Kasumi-1 (cell line): Measurements from ENCODE around the gene RAB28.
A peak's percentile ranks its signal among the peaks of the same experiment; 100 is the strongest.

Experiments used
- DNase-seq, 2 experiments: peaks; one replicate each; lab custom pipeline; 2025; lab: John Stamatoyannopoulos, UW

The RAB28 gene

DNA sequence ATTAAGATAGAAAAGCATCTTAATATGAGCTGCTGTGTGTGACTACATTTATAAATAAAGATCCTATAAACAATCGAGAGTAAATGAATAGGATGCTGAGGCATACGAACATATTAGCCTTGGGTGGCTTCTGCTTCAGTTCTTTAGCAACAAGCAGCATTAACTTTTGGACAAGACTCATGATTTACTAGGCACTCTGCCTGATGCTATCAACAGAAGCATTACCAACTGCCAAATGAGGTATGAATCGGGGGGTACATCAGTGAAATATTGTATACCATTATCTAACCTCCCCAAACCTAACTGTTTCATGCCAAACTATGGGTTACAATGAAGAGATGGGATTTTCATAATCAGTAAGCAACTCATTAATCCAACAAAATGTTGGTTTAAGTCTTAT is 113.1 kb downstream of the RAB28 start:
- no peak for DNase-seq

DNA sequence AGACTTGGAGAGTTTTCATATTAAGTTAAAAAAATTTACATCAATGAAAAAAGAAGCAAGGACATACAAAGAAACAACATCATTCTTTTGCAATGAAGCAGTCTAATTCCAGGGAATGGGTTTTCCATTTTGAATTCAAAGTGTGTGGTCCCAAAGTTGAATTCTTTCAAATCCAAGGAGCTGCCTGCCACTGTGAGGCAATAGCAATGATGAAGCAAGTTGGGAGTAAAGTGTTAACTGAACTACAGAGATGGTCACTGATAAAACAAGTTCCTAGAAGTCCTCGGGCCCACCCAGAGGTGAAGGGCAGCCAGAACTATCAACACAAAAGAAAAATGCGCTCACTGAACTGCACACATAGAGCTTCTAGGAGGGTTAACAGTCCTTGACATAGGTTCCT is 115.9 kb downstream of the RAB28 start:
- no peak for DNase-seq

- DNase-seq: no peak
Measured at GRCh38 chr4:13367691-13368090, 116.4 kb downstream of the RAB28 start.

DNA sequence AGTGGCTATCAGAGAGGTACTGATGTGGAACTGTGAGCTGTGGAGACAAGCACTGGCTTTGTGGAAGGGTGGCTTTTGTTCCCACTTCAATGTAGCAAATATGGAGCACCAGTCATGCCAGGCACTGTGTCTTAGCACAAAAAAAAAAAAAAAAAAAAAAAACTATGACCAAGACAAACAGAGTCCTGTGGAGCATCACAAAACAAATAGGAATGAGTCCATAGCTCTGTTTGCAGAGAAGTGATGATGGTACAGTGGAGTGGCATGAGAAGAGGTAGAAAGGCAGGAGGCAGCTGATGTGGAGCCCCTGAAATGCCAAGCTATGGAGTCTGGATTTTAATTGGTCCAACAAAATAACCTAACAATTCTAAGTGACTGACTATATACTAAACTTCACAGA is 116.9 kb downstream of the RAB28 start:
- DNase-seq: no peak

- DNase-seq: no peak
Measured at GRCh38 chr4:13365195-13365594, 118.9 kb downstream of the RAB28 start.

DNA sequence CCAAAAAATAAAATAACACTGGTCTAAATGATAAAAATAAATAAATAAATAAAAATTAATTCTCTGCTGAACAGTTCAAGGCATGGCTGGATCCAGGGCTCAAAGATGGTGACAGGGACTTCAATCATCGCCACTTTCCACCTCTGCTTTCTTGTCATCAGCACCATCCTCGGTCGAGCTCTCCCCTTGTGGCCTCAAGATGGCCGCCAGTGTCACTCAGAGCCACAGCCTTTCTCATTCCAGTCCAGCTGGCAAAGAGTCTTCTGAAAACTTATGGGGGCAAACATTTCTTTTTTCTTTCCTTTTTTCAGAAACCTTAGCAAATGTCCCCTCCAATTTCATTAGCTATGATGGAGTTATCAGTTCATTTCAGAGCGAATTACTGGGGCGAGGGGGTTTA is 119.5 kb downstream of the RAB28 start:
- DNase-seq: no peak

- no peak for DNase-seq
Measured at GRCh38 chr4:13364172-13364571, 120.0 kb downstream of the RAB28 start.

GRCh38 chr4:13359809-13360208 is 124.3 kb downstream of the RAB28 start:
- no peak for DNase-seq

DNA sequence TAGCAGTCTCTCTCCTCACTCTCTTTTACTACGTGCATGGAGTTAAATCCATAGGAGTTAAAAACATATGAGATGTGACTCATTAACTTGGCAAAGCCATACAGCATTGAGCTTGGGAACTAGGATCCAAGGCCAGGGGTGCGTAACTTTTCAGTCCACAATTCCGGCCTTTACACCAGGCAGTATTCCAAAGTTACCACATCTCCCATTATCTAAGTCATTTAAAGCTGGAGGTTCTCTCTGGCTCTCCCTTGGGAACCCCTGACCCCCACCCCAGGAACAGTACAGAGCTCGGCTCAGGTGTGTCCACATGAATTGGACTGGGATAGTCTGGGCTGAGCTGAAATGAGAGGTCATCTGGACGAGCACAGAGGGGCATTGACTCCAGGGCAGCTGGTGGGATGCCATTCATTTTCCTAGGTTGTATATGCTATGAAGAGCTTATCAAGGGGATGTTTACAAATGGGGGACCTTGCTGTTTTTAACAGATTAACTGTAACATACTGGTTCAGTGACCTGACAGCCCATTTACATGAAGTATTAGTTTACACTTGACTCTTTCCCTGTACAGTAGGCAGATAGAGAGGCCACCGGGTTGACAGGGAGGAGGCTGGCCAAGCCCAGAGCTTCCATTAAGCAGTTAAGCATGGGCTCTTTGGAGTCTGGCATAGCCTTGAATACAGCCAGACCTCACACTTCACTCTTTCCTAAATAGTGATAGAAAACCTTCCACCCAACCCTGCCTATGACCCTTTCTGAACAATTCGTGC is 128.8 kb downstream of the RAB28 start:
- no peak for DNase-seq

DNA sequence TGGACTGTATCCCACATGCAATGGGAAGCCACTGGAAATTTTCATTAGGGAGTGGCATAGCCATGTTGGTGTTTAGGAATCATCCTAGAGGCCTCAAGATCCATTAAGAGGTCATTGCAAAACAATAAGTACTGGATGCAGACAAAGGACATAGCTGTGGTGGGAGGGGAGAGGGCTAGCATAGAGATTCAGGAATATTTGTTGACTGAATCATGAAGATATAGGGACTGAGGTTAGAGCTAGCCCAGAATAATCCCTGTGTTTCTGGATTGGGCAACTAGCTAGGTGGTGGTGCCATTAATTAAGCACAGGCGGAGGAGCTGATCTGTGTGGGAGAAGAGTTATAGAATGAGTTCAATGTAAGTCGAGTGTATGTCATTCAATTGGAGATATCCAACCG is 135.0 kb downstream of the RAB28 start:
- DNase-seq: no peak

- DNase-seq: no peak
Measured at GRCh38 chr4:13348216-13348615, 135.9 kb downstream of the RAB28 start.

- DNase-seq: no peak
Measured at GRCh38 chr4:13347517-13348125, 136.5 kb downstream of the RAB28 start.

GRCh38 chr4:13344216-13344615 is 139.9 kb downstream of the RAB28 start:
- DNase-seq: no peak

DNA sequence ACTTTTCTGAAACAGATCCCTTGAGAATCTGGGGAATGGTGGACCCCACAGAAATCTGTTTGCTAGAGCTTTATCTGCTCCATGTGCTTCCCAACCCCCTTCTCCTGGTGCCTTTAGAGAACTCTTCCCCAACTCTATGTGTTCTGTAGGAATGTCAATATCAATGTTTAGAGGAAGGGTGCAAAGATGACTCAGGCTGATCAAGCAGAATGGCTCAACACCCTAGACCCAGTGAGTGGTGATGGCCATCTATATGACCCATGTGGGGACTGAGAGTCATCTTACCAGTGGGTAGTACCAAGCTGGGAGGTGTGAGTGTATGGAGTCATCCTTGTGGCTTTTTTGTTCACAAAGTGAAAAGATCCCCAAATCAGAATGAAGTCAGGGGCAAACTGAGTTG is 143.5 kb downstream of the RAB28 start:
- DNase-seq: no peak

- DNase-seq: no peak
Measured at GRCh38 chr4:13331827-13332226, 152.3 kb downstream of the RAB28 start.

DNA sequence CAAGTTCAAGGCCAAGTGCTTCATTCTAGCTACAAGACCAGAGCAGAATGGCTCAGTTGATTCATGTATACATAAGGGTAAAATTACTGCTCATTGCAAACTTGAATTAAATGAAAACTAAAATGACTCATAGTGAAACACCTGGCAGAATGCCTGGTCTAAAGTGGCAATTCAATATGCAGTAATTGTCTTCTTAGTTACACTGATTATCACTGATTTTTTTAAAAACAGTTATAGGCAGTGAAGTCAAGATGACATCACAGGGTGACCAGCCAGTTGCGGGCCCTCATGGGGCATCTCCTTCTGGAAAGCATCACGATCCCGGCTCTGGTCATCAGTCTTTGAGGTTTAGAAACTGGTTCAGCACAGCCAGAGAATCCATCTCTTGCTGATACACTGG is 154.2 kb downstream of the RAB28 start:
- DNase-seq: no peak

DNA sequence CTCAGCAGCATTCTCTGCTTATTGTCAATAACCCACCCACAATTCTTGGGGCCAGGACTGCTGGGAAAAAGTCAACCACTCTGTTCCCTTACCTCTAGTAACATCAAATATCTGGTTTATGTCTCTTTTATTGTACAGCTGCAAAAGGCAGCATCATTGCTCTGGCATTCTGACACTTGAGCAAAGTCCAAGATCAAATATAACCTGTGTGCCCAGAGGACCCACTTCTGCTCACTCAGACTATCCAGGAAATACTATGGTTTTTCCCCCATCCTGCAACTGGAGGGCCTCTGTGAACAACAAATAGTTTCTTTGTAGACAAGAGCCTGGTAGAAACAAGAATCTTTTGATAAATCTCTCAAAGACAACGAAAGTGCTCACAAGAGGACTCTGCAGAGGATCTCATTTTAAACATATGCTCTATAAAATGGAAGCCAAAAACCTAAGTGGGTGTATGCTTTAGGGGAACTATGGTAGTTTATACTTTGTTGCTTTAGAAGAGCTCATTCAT is 154.7 kb downstream of the RAB28 start:
- DNase-seq: no peak

- no peak for DNase-seq
Measured at GRCh38 chr4:13328591-13328990, 155.5 kb downstream of the RAB28 start.

DNA sequence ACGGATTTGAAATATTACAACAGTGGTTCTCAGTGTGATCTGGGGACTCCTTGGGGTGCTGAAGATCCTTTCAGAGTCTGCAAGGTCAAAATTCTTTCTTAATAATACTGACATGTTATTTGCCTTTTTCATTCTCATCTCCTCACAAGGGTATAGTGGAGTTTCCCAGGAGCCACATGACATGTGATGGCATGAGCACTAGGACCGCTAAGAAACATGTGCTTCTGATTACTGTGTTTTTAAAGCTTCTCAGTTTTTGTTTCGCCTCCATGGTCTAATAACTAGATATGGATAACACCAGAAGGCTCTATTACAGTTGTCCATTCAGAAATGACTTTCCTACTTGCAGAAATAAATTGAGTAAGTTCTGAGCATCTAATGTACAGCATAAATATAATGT is 156.1 kb downstream of the RAB28 start:
- no peak for DNase-seq

- DNase-seq: no peak
Measured at GRCh38 chr4:13325744-13326143, 158.4 kb downstream of the RAB28 start.

GRCh38 chr4:13323921-13324320 is 160.2 kb downstream of the RAB28 start:
- DNase-seq: no peak

DNA sequence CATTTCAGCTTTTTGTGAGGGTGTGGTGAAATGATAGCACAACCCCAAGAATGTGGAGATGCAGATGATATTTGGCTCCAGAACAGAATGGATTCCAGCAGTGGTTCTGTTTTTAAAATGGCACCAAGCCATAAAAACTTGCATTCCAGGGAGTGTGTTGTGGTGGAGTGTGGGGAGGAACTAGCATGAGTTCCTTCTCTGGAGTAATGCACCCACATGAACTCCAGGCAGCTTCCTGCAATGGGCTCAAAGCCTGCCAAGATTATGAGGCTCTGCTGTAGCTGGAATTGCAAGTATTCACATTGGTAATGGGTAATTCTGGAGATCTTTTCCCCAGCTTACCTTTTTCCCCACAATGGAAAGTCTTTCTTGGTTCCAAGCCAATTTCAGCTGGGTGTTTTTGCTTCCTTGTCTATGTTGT is 161.4 kb downstream of the RAB28 start:
- DNase-seq: peak; percentile 18 to 21
